GM15510 (cell line): ENCODE measurements around the gene RXRG.

Source experiments
- POLR2A ChIP-seq: IDR thresholded peaks from 3 replicates; pipeline ENCODE4 v1.6.1; 2011; ENCODE audit warnings: borderline replicate concordance; ENCODE audit not compliant: insufficient read length; ENCODE audit errors: extremely low read depth

RXRG gene

DNA sequence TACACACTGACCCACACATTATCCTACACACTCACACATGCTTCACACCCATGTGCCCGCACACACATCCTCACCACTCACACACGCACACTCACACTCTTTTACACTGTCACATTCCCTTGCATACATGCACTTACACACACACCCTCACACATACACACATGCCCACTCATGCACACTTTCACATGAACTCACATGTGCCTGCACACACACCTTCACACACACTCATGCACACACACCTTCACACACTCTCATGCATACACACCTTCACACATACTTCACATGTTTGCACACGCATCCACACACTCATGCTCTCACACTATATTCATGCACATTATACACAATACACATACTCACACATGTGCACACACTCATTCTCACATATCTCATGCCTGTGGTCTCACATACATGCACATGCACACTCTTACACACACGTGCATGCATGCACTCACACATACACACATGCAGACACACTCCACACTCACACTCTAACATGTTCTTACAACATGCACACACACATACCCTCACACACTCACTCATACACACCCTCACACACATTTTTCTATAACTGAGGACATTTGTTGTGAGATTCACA, 42.3 kb downstream of the RXRG start:
- no peak for TF ChIP-seq POLR2A

DNA sequence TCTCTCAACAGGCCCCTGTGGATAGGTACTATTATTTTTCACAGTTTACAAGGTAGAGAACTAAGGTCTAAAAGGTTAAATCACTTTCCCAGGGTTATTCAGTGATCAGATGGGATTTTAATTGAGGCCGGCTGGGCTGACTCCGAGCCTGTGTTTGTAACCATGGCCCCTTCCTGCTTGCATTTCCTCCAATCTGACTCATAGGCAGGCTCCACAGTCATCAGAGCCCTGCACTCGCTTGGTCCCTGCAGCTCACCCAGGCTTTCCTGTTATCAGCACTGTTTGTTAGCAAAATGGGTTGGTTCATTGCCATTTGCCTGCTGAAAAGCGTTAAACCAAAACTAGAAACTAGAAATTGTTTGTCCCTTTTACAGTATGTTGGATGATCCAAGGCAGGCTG, 47.0 kb downstream of the RXRG start:
- no peak for TF ChIP-seq POLR2A

DNA sequence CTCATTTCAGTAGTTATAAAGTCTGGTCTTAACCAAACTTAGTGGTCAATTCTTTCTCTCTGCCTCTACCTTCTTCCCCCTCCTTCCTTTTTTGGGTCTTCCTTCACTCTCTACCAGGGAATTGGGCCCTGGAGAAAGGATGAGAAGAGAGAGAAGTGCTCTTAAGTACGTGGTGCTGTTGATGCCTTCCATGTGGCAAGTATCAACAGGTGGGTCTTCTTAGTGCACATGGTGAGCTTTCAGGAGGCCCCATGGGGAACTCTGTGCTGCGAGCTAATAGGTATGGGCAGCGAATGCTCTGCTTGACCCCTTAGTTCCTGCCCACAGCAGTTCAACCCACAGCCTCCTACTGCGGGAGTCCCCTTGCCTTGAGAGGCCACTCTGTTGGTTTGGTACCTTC, 49.0 kb downstream of the RXRG start:
- no peak for TF ChIP-seq POLR2A

DNA sequence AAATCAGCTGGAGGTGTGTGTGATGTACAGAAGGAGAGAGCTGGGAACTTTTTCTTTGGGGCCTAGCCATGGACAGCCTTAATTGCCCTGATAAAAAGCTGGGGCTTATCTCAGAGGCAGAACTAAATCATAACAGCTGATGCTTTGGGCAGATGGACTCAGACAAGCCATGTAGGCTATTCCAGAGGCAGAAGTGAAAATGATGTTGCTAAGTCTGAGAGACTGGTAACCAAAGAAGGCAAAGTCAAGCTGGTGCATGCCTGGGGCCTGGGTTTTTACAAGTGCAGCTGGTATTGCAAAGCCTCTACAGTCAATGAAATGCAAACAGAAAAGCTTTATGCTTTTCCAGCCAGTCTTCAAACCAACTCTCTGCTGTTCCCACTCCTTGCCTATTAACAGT, 49.4 kb downstream of the RXRG start:
- no peak for TF ChIP-seq POLR2A

- TF ChIP-seq POLR2A: no peak
These were observed 52.0 kb downstream of the RXRG start for GRCh38 chr1:165392634-165393571.

DNA sequence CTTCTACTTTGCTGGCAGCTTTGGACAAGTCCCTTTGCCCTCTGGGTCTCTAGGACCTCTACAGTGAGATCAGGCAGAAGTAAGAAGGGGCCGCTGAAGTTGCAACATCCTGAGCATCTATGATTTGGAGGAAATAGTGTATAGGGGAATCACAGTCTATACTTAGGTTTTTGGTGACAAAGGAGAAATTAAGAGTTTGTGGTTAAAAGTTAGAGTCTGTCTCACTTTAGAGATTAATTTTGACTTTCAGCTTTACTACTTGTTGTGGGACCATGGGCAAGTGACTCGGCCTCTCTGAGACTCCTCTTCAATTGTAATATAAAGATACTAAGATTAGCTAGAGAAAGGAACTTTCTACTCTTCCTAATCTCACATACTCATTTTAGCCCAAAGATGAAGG, 55.3 kb downstream of the RXRG start:
- TF ChIP-seq POLR2A: no peak

GRCh38 chr1:165387961-165388360, 57.0 kb downstream of the RXRG start:
- TF ChIP-seq POLR2A: no peak

DNA sequence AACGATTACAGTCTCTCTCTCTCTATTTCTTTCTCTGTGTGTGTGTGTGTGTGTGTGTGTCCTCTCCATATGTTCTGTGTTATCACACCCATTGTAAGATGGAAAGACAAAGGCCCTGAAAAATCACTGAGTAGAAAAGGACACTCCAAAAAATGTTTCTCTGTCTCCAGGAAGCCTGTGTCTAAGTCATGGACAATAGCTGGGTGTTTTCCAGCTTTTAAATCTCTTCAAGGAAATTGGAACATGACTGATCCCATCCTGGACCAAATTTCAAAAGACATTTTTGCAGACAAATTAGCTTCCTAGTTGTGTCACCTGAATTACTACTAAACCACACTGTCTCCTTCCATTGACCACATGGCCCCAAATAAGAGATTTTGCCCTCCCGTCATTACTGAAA, 57.4 kb downstream of the RXRG start:
- TF ChIP-seq POLR2A: no peak

DNA sequence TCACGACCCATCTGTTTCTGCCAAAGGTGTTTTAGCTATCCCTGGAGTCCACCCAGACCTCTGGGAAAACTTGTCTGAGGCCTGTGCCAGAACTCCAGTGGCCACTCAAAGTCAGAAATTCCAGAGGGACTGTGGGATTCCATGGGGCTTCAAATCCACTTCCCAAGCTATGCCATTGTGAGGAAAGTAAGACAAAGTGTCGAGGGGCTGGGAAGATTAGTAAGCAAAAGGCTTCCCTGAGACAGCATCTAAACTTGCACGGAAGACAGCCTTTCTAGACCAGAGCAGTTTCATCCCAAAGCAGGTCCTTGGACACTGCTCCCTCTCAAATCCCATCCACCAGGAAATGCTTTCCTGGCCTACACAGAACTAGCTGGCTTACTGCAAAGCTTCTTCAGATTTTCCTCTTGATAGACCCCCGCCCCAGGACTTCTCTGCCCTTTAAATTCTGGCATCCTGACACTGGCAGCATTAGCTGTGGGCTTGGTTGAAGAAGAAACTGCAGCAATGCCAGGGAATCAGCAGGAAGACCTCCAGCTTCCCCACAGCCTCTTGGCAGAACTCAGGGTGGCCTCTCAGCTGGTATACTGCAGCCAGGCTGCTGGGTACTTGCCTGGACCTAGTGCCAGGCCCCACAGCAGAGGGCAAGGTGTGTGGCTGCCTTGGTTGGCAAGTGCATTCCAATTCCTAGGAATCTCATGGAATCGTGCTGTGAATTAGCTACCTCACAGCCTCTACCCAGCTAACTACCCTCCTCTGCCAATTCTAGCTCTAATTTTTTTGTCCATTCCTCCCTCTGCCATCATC, 61.1 kb downstream of the RXRG start:
- TF ChIP-seq POLR2A: no peak

GRCh38 chr1:165383067-165383466, 61.9 kb downstream of the RXRG start:
- TF ChIP-seq POLR2A: no peak

DNA sequence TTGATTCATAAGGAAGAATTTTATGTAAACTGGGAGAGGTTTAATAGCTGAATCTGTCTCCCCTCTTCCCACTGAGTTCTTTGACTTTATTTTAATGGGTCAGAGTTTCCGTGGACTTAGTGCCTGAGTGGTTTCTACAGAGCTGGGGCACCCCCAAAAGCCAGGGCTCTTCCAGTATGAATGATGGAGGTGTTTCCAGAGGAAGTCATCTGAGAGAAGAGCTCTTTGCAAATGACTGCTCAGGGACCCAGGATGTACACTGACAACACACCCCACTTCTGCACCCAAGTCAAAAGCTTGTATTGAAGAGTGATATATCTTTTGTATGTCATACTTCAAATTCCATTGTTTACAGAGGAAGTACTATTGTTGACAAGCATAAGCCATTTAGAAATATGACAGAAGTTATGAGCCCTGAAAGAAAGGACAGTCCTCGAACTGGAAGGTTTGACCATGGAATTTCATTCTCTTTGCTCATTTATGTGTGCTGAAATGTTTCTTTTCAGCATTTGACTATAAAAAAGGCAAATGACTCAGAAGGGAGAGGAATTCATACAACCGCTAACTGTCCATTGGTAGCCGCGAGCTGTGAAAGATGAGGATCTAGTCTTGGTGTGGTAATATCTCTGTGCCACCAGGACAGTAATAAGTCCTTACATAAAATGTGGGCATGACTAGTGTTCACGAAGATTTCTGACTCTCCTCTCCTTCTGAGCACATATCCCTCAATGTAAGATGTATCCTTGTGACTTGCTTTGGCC, 63.0 kb downstream of the RXRG start:
- TF ChIP-seq POLR2A: no peak

DNA sequence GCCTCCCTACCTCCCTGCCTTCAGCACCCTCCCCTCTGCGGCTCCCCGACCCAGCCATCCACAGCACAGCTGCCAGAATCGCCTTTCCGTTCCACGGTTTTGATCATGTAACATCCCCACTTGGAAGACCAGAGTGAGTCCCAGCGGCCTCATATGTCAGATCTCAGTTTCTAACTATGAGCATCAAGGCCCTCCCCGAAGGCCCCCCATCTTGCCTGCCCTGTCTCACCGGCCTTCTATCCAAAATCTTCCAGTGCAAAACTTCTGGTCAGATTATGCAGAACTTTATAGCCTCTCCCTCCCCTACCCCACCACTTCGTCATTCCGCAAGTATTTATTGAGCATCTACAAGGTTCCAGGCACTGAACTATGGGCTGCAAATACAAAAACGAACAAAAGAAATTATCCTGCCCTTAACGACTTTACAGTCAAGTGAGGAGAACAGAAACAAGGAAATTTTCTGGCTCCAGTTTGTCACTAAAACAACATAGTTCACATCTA, 68.1 kb downstream of the RXRG start:
- TF ChIP-seq POLR2A: no peak

DNA sequence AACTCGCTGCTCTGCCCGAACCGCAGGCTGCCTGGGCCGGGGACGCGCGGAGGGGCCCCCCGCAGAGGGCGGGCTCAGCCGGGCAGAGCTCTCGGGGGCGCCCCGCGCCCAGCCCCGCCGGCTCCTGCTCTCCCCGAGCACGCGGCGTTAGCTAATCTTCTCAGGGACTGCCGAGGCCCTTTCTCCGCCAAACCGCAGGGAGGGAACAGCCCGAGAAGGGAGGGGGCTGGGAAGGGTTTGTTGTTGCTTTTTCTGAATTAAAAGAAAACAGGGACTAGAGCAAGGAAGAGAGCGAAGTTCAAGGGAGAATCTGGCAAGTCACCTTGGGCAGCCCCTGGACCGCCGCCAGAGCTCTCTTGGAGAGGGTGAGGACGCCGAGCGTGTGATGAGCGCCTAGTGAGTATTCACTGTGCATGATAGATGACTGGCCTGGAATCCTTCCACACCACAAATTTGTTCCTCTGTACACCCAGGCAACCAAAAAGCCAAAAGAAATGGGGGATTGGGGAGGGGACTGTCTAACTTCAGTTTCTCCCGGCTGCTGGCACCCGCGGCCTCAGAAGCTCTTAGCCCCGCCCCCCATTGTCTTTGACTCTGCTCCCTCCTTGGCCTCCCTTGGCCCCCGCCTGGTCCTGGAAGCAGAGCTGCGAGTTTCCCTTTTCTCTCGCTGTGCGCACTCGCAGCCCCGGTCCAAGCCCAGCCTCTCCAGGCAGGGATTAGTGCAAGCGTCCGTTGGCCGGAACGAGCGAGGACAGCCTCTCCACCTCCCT, 68.7 kb downstream of the RXRG start:
- no peak for TF ChIP-seq POLR2A

GRCh38 chr1:165375623-165376022, 69.3 kb downstream of the RXRG start:
- no peak for TF ChIP-seq POLR2A
